HCT116 (cell line): ENCODE results near the gene DENND5A. TPM values are rescaled to one million over a fixed set of nuclear protein-coding genes. Genes with fewer than 3 reads are reported as not detected.

Experiments used
- ATAC-seq: fragments of 200-7000 bp; cut with Tn5 transposase; 2 replicates; pipeline ENCODE4 v1.9.1; 2020; ENCODE audit warnings: mild to moderate bottlenecking, moderate library complexity
- BruUV-seq: library from RNA; stranded (reverse); fragments of 400-500 nt; replicated peaks from 2 replicates; lab custom pipeline; 2021; lab: Mats Ljungman, UMichigan
- CTCF ChIA-PET: fragments of 300-600 bp; sonication (Branson Sonifier 250); formaldehyde crosslinking; loops from one replicate; lab custom pipeline; 2021; ENCODE audit warnings: antibody characterized with exemption; lab: Charles Lee
- POLR2A ChIA-PET: fragments of 300-600, 350-600 bp; sonication (Branson Sonifier 250); formaldehyde crosslinking; loops from one replicate; lab custom pipeline; 2021; ENCODE audit warnings: antibody characterized with exemption; lab: Charles Lee
- RAD21 ChIA-PET, 2 experiments: fragments of 300-600 bp; sonication (Branson Sonifier 250); formaldehyde crosslinking; loops; one replicate each; lab custom pipeline; 2023; ENCODE audit warnings: low total read pairs in 2 of 2; ENCODE audit not compliant: uncharacterized antibody in 2 of 2, unreplicated experiment in 2 of 2, low non-redundant PET in 1 of 2; lab: Charles Lee
- DNase-seq: peaks from one replicate; pipeline ENCODE4 v3.0.0-alpha.2; 2010; ENCODE audit warnings: low read depth, low spot score
- H2AFZ ChIP-seq: fragments of 200-600 bp; shearing (Covaris generic), sonication (generic); 2 replicates; pipeline ENCODE4 v1.6.1; 2017; ENCODE audit warnings: low read depth, mixed run types, mixed read lengths, antibody characterized with exemption, low read length; ENCODE audit not compliant: poor library complexity, severe bottlenecking
- H3K27ac ChIP-seq: 2 replicates; pipeline ENCODE4 v1.5.1; 2012; ENCODE audit warnings: low read depth, low read length
- H3K27me3 ChIP-seq: fragments of 200-600 bp; sonication (generic); 2 replicates; pipeline ENCODE4 v1.6.1; 2016; ENCODE audit warnings: mixed run types, low read length, mixed read lengths; ENCODE audit not compliant: insufficient read depth
- H3K36me3 ChIP-seq, 2 experiments: fragments of 200-500 bp in 1 of 2; fragments of 200-600 bp in 1 of 2; sonication (Bioruptor generic) in 1 of 2; sonication (generic) in 1 of 2; 2 replicates each; pipeline versions ENCODE4 v1.5.1 to v1.6.1; 2014 to 2016; ENCODE audit warnings: low read length in 2 of 2, inconsistent platforms in 1 of 2, mixed read lengths in 1 of 2, mixed run types in 1 of 2; ENCODE audit not compliant: insufficient read depth in 2 of 2, control insufficient read depth in 1 of 2
- H3K4me1 ChIP-seq, 2 experiments: fragments of 200-600 bp in 1 of 2; sonication (generic) in 1 of 2; 2 replicates each; pipeline versions ENCODE4 v1.5.1 to v1.6.1; 2012 to 2017; ENCODE audit warnings: low read length in 2 of 2, inconsistent platforms in 1 of 2, mild to moderate bottlenecking in 1 of 2, mixed read lengths in 1 of 2, mixed run types in 1 of 2, moderate library complexity in 1 of 2; ENCODE audit not compliant: insufficient read depth in 2 of 2, control insufficient read depth in 1 of 2
- H3K4me2 ChIP-seq: fragments of 200-600 bp; sonication (generic); 2 replicates; pipeline ENCODE4 v1.6.1; 2017; ENCODE audit warnings: mixed run types, low read length, mixed read lengths
- H3K4me3 ChIP-seq, 2 experiments: fragments of 200-600 bp in 1 of 2; sonication (generic) in 1 of 2; replicated peaks in 1 of 2; 2 replicates each; pipeline ENCODE4 v1.5.1; 2011 to 2016; ENCODE audit warnings: low read length in 2 of 2, control low read depth in 1 of 2, low read depth in 1 of 2, mild to moderate bottlenecking in 1 of 2, mixed read lengths in 1 of 2, mixed run types in 1 of 2
- H3K79me2 ChIP-seq: fragments of 200-600 bp; sonication (generic); 2 replicates; pipeline ENCODE4 v1.6.1; 2017; ENCODE audit warnings: mild to moderate bottlenecking, mixed run types, low read length, moderate library complexity, mixed read lengths; ENCODE audit not compliant: insufficient read depth
- H3K9ac ChIP-seq: fragments of 200-600 bp; sonication (generic); 2 replicates; pipeline ENCODE4 v1.6.1; 2016; ENCODE audit warnings: low read length, mixed read lengths
- H3K9me2 ChIP-seq: fragments of 200-600 bp; sonication (generic), shearing (Covaris generic); 2 replicates; pipeline ENCODE4 v1.6.1; 2017; ENCODE audit warnings: mixed run types, mild to moderate bottlenecking, moderate library complexity; ENCODE audit not compliant: insufficient read depth
- H3K9me3 ChIP-seq, 2 experiments: fragments of 200-500 bp in 1 of 2; fragments of 200-600 bp in 1 of 2; sonication (Bioruptor generic) in 1 of 2; sonication (generic) in 1 of 2; 2 replicates each; pipeline ENCODE4 v1.6.1; 2014 to 2017; ENCODE audit warnings: low read length in 2 of 2, mixed read lengths in 2 of 2, inconsistent platforms in 1 of 2, low read depth in 1 of 2, mild to moderate bottlenecking in 1 of 2, mixed run types in 1 of 2, moderate library complexity in 1 of 2; ENCODE audit not compliant: control insufficient read depth in 1 of 2, insufficient read depth in 1 of 2
- H4K20me1 ChIP-seq: fragments of 200-600 bp; sonication (generic), shearing (Covaris generic); 2 replicates; pipeline ENCODE4 v1.6.1; 2017; ENCODE audit warnings: mixed run types, mild to moderate bottlenecking, moderate library complexity; ENCODE audit not compliant: insufficient read depth
- CBX3 ChIP-seq: IDR thresholded peaks from 2 replicates; pipeline ENCODE4 v1.6.1; 2012; ENCODE audit warnings: low read depth
- EZH2 ChIP-seq: fragments of 200-600 bp; sonication (generic); IDR thresholded peaks from 2 replicates; pipeline ENCODE4 v1.6.1; 2017; ENCODE audit warnings: antibody characterized with exemption, mixed run types
- FOSL1 ChIP-seq: IDR thresholded peaks from 2 replicates; pipeline ENCODE4 v1.6.1; 2012; ENCODE audit warnings: low read depth
- POLR2A ChIP-seq: IDR thresholded peaks from 2 replicates; pipeline ENCODE4 v1.7.0; 2011; ENCODE audit warnings: borderline replicate concordance; ENCODE audit not compliant: insufficient read depth, insufficient read length; ENCODE audit errors: extremely low read depth
- intact Hi-C: fragments of 100-400 bp; cut with micrococcal nuclease; formaldehyde crosslinking; loops from 2 replicates; pipeline ENCODE4 v1.10.0; 2022
- total RNA-seq: library from RNA; stranded (reverse); gene quantifications from one replicate; pipeline ENCODE4 v1.2.1, GENCODE V29; 2021; ENCODE audit not compliant: unreplicated experiment
- TF ChIP-seq, protein P1 (sequence below): IDR thresholded peaks from 2 replicates; pipeline ENCODE4 v1.6.1; 2012; ENCODE audit warnings: low read depth
- TF ChIP-seq, protein P2 (sequence below): IDR thresholded peaks from 2 replicates; pipeline ENCODE4 v1.6.1; 2012

Gene DENND5A
- total RNA-seq, 1 experiment from 2014 or later = 48.6 TPM

DNA sequence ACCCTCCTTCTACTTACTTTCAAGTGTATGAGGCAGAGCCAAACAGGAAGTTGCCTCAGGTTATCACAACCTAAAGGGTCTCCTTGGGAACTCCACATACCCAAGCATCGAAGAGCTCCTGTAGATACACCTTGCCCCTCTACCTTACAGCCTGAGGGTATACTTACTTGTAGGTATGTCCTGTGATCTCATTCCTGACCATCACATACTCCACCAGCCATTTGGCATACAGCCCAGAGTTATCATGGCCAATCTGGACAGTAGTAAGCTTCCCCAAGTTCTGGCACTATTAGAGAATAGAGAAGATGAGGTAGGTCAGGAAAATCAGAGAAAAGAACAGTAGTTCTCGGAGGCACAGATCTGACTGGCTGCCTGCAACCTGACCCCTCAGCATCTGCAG lies 120.3 kb downstream of the DENND5A start:
- POLR2A ChIA-PET = no interaction called here
- Histone ChIP-seq H3K4me2 (no peak overlapping the region), H3K9ac (no peak overlapping the region), H3K4me1 (peaks cover 9% of the 10 kb centered on the region in 2 experiments), H3K4me3 (no peak overlapping the region), H3K9me2 (no peaks in the 10 kb centered on the region), H3K36me3 (peaks cover 14 to 25% of the 10 kb centered on the region in 2 experiments; a peak in 3 of 4 replicates), H2AFZ (no peak overlapping the region), H3K27me3 (no peaks in the 10 kb centered on the region), H3K27ac (no peak overlapping the region), H4K20me1 (no peaks in the 10 kb centered on the region), H3K79me2 (no peaks in the 10 kb centered on the region), H3K9me3 (no peaks in the 10 kb centered on the region)
- intact Hi-C loops = no loop called here
- RAD21 ChIA-PET = interaction anchor here in 1 of 2 experiments (0.7 kb wide), 1 partner anchor 94 kb away, joined by 3 read pairs; no protein-coding TSS in a partner anchor
- BruUV-seq = no TSS peak
- no peak for TF ChIP-seq EZH2
- TF ChIP-seq, protein P1, sequence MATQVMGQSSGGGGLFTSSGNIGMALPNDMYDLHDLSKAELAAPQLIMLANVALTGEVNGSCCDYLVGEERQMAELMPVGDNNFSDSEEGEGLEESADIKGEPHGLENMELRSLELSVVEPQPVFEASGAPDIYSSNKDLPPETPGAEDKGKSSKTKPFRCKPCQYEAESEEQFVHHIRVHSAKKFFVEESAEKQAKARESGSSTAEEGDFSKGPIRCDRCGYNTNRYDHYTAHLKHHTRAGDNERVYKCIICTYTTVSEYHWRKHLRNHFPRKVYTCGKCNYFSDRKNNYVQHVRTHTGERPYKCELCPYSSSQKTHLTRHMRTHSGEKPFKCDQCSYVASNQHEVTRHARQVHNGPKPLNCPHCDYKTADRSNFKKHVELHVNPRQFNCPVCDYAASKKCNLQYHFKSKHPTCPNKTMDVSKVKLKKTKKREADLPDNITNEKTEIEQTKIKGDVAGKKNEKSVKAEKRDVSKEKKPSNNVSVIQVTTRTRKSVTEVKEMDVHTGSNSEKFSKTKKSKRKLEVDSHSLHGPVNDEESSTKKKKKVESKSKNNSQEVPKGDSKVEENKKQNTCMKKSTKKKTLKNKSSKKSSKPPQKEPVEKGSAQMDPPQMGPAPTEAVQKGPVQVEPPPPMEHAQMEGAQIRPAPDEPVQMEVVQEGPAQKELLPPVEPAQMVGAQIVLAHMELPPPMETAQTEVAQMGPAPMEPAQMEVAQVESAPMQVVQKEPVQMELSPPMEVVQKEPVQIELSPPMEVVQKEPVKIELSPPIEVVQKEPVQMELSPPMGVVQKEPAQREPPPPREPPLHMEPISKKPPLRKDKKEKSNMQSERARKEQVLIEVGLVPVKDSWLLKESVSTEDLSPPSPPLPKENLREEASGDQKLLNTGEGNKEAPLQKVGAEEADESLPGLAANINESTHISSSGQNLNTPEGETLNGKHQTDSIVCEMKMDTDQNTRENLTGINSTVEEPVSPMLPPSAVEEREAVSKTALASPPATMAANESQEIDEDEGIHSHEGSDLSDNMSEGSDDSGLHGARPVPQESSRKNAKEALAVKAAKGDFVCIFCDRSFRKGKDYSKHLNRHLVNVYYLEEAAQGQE = no peak
- TF ChIP-seq, protein P2, sequence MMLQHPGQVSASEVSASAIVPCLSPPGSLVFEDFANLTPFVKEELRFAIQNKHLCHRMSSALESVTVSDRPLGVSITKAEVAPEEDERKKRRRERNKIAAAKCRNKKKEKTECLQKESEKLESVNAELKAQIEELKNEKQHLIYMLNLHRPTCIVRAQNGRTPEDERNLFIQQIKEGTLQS = no peak
- ATAC-seq (no peak), DNase-seq (no peak)
- CTCF ChIA-PET = no interaction called here

DNA sequence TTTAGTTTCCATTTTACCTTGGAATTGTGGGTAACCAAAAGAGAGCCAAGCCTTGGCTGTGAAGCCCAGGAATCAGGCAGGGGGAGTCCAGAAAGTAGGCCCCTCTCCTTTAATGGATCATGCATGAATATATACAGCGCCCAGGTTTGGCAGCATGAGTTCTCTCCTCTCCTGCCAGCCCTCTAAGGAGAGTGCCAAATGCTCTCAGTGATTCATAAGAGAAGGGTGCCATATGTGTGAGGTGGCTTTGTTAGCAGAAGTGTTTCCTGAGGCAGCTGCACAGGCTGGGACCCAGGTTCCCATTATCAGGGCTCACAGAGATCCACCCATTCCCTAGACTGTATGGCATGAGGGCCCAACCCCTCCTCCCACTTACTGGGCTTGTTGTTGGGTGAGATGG lies 121.4 kb downstream of the DENND5A start:
- H3K4me2 ChIP-seq = no peak overlapping the region
- no peak overlapping the region for H3K9ac ChIP-seq
- intact Hi-C loops = no loop called here
- no peak for DNase-seq
- H3K36me3 ChIP-seq = peaks cover 13 to 15% of the 10 kb centered on the region in 2 experiments; a peak in 3 of 4 replicates
- H3K27me3 ChIP-seq = no peaks in the 10 kb centered on the region
- BruUV-seq = no TSS peak
- H3K9me2 ChIP-seq = no peaks in the 10 kb centered on the region
- no peak for TF ChIP-seq CBX3
- no peak for TF ChIP-seq FOSL1
- no peak for TF ChIP-seq POLR2A
- H3K4me1 ChIP-seq = peaks cover 20% of the 10 kb centered on the region in 2 experiments
- ChIA-PET RAD21 (no interaction called here), CTCF (no interaction called here), POLR2A (no interaction called here)
- no peak for ATAC-seq
- H2AFZ ChIP-seq = no peak overlapping the region
- H3K27ac ChIP-seq = no peak overlapping the region
- H3K9me3 ChIP-seq = no peaks in the 10 kb centered on the region
- H3K4me3 ChIP-seq = no peak overlapping the region
- H3K79me2 ChIP-seq = no peaks in the 10 kb centered on the region
- peaks cover under 1% of the 10 kb centered on the region; the same call in 1 of the 2 replicates for H4K20me1 ChIP-seq
